HG03432 (cell line): ENCODE results near the gene HPSE.
"Not testable (repeated sequence)": the region's sequence is repeated elsewhere in the genome, so short reads cannot be mapped to it uniquely, and the experiment has no call there.

Experiments used
- ATAC-seq: cut with Tn5 transposase; IDR thresholded peaks from one replicate; pipeline ENCODE4 v1.9.1; 2021; ENCODE audit warnings: mild to moderate bottlenecking, moderate library complexity; ENCODE audit not compliant: unreplicated experiment

HPSE gene

DNA sequence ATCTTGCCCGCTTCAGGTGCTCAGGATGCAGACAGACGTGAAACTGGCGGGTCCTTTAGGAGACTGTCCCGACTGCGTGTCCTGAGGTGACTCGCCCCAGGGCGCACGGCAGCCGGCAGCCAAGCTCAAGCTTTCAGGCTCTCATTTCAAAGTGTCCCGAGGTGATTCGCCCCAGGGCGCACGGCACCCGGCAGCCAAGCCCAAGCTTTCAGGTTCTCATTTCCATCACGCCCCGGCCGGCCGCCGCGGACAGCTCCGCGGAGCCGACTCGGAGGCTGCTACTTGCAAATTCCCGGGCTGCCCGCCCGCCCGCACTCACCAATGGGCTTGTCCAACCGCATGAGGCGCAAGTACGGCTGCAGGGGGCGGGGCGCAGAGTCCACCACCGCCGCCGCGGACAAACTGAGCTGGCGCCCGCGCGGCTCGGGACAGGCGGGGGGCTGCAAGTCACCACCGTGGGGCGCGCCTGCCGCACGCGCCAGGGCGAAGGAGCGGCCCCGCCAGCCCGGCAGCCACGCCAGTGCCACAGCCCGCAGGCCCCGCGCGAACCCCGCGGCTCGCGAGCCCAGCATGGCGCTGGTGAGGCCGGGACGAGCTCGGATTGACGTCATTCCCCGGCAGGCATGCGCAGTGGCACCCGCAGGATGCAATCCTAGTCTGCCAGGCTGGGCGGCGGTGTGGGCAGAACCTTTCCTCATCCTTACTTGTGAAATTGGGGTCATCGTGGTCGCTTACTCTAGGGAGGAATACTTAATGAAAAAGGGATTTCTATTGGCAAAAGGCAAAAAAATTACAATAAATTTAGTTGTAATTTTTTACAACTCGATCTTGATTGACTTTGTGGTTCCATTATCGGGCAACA is 50.2 kb downstream of the HPSE start, which contains the start of gene COQ2:
COQ2 (minus strand) TSS at position 606 of the 862 bp plus-strand sequence; CDS start at position 572, 34 bp downstream.
- ATAC-seq: peak; percentile 90

DNA sequence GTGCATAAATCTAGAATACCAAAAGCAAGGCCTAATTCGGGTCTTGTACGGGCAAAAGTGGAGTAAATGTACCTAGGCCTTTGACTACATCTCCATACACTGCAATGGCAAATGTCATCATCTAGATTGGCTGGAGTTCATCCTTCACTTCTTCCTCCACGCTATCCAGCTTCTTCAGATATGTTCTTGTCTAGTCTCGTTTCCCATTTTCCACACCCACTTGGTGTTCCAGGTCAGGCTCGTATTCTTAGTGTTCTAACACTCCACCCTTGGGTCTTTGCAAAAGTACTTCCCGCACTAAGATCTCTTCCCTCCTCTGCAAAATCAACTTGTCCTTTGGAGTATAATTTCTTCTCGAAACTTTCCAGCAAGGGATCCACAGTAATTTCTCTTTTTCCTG is 51.5 kb downstream of the HPSE start:
- ATAC-seq: no peak

DNA sequence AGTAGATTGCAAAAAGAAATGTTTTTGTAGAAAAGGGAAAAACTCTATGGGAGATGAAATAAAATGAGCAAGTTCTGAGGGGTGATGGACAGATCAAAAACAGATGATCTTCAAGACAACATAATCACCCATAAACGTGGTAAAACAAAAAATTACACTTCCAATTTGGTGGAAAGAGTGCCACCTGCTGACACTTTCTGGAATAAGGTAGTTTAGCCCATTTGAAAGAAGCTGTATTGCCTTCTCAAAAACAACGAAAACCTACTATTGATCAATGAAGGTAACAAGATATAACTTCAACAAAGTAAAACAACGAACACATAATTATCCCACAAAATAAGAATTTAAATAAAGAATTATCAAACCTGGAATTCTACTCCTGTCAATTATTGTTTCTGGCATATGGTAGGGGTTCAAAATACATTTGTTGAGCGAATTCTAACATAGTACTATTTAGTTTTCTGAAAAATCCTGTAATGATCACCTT is 52.6 kb downstream of the HPSE start:
- no peak for ATAC-seq

DNA sequence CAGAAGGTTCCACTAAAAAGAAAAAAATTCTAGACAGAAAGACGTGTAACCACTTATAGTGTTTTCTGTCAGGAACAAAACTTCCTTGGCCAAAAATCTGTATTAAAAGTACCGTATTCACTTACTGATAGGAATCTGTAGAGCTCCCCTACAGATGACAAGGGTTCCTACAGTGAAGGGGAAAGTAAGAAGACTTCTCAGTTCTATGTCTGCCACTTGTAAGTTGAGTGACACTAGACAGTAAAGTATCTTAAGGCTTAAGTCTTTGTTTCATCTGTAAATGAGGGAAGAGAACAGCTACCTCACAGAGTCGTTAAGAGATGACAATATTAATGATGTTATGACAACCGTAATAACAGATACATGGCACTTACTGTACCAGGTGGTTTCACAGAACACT is 53.3 kb downstream of the HPSE start:
- no peak for ATAC-seq

DNA sequence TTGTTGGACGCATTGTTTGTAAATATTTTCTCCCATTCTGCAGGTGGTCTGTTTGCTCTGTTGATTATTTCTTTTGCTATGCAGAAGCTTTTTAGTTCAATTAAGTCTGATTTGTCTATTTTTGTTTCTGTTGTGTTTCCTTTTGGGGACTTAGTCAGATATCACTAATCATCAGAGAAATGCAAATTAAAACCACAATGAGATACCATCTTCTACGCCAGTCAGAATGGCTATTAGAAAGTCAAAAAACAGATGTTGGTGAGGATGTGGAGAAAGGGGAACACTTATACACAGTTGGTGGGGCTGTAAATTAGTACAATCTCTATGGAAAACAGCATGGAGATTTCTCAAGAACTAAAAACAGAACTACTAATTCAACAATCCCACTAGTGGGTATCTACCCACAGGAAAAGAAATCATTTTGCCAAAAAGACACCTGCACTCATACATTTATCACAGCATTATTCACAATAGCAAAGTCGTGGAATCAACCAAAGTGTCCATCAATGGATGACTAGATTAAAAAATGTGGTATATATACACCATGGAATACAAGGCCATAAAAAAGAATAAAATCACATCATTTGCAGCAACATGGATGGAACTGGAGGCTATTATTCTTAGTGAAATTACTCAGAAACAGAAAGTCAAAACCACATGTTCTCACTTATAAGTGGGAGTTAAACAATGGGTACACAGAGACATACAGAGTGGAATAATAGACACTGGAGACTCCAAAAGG is 58.2 kb downstream of the HPSE start:
- peak; percentile 77 for ATAC-seq

DNA sequence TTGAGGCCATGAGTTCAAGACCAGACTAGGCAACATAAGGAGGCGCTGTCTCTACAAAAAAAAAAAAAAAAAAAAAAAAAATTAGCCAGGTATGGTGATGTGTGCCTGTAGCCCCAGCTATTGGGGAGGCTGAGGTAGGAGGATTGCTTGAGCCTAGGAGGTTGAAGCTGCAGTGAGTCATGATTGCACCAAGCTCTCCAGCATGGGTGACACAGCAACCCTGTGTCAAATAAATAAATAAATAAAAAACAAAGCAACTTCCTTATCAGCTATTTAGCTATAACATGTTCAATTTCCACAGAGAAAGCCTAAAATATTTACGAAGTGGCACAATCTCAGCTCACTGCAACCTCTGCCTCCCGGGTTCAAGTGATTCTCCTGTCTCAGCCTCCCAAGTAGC is 60.7 kb downstream of the HPSE start:
- not testable (repeated sequence) for ATAC-seq

DNA sequence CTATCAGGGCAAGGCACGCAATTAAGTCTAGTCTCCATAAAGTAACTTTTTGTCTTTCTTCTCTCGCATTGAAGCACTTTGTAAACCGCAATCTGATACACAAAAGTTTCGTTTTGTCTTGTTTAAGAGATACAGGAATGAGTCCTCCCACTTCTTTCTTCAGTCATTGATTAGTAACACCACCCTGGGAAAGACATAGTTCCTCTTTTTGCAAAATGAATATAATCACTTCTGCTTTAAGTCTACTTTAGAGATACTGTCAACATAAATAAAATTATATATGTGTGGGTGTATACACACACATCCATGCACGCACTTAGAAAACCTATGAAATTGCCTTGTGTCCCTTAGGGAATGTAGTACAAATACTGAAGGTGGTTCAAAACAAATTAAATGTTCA is 61.7 kb downstream of the HPSE start:
- peak; percentile 89 for ATAC-seq

DNA sequence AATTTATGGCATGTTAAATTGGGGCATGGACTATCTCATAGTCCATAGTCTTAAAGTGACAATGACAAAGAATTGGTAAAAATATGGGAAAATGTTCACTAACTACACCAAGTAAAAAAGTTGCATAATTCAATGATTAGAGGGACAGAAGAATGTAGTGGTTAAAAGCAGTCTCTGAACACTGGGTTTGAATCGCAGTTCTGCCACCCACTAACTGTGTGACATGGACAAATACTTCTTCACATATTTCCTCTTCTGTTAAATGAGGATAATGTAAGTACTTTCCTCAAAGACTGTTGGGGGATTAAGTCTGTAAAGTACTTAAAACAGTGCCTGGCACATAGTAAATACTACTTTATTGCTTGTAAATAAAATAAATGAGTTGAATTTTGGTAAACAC is 65.4 kb downstream of the HPSE start:
- no peak for ATAC-seq

DNA sequence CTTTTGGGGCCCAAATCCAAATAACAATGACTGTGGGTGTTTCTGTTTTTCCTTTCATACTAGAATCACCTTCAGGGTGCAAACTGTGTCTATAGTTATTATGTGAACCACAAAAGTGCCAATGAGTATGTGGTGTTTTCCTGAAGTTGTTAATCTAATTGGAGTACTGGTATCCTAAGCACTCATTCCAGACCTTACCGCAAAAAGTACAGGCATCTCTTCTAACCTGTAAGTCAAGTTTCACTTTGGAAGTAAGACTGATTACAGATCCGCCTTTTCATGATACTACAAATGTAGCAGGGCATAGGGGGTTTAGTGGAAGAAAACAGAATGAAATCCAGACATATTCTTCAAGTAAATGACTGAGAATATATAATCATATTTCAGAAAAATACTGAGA is 66.2 kb downstream of the HPSE start:
- no peak for ATAC-seq

DNA sequence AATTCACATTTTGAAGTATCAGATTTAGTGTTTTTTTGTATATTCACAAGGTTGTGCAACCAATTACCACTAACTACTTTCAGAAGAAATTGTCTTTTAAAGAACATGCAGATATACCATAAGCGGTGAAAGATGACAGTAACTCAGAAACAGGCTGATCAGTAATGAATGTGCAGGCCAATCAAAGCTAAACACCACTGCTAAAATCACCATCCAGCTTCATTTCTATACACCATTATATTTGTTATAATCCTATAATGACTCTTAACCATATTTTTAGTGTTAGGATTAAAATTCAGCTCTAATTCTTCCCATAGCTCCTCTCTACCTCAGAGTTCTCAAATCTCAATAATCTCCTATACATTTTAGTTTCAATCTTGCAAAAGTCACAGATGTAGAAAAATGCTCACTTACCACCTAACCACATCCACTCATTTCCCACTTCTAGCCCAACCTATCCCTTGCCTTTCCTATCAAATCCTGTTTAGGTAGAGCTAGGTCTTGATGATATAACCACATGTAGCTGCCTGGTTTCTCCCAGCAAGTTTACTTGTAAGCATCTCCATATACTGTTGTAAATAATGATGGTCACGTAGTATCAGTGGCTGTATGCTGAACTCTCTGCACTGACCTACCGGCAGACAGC is 66.7 kb downstream of the HPSE start:
- no peak for ATAC-seq

DNA sequence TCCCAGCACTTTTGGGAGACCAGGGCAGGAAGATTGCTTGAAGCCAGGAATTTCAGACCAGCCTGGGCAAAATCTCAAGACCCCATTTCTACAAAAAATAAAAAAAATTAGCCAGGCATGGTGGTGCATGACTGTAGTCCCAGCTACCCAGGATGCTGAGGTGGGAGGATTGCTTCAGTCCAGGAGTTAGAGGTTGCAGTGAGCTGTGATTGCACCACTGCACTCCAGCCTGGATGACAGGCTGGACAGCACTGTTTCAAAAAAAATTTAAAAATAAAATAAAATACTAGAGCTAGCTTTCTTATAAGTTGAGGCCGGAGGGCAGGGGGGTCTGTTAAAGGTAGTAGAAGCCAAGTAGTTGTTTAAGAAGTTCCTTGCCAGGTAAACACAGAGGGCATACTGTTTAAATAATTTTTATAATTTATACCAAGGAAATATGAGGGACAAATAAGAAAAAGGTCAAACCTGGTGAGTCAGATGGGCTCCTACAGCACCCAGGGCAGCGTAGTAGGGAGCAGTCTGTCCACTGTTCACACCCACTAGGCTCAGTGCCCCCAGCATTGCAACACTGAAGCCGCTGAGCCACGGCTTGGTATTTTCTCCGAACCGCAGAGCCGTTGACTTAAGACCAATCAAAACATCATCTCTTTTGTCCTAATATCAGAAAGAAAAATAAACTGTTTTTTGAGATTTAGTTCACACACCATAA is 67.4 kb downstream of the HPSE start:
- no peak for ATAC-seq

DNA sequence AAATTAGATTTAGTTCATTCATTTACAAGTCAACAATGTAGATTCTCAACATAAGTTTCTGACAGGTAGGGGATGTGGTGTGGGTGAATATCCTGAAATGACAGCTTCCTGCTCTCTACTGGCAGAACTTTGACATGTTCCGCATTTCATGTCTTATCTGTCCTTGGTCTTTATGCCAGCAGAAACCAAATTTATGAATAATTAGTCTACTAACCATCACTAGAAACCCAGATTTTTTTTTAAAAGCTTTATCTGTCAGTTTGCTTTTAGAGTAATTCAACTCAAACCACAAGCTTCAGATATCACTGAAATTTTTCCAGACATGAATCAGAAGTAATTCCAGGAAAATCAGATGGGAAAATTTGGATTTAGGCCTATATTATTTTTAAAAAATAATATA is 68.0 kb downstream of the HPSE start:
- peak; percentile 63 for ATAC-seq

DNA sequence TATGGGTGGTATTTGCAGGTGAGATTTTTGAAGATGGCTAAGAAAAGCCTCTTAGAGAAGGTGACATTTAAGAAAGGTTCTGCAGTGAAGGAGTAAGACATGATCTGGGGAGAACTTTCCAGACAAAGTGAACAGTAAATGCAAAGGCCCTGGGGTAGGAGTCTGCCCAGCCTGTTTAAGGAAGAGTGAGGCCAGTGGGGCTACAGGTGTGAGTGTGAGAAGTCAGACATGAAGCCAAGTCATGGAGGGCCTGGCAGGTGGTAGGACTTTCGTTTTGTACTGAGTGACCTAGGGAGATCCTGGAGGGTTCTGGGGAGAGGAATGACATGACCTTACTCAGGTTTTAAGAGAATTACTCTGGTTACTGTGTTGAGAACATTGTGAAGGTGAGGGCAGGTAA is 71.5 kb downstream of the HPSE start:
- no peak for ATAC-seq

DNA sequence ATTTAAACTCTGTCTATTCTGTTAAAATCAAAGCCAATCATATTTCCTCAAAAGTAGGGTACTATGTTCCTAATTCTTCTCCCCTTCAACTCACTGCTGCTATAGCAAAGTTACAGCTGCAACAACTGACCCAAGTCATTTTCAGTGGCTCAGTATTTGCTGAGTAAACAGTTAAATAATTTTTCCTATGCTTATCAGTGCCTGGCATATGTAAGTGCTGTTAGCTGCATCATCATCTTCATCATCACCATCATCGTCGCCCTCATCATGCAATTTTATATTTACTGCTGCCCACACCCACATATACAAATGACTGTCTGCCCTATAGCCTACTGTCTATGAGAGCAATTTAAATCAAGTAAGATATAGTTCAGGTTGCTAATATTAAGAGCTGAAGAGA is 72.0 kb downstream of the HPSE start:
- no peak for ATAC-seq

DNA sequence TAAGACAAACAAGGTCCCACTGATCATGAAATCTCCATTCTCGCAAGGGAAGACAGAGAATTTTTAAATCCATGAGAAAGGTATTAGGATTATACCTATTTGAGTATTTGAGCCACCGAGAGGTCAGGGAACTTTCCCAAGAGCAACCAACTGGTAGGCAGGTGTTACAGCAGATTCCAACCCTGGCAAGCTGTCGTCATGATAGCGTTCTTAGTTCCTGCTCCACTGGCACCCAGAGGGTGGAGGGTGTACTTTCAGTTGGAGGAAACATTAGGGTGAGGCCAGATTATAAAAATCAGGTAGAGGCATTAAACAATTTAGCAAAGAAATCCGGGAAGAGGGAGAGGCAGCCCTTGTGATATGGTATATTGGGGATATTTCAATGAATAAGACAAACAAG is 73.3 kb downstream of the HPSE start:
- no peak for ATAC-seq

DNA sequence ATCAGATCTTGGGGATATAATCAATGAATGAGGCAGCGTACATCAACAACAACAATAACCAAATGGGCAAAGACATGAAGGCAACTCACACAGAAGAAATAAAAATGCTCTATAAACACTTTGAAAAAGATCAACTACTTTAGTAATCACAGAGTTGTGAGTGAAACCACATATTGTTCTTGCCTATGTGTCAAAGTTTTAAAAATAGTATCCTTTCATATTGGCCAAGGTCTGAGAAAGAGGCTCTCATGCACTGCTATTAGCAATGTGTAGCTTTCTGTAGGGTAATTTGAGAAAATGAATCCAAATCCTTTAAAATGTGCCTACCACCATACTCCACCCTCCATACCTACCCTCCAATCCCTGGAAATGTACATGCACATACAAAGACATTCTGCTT is 75.1 kb downstream of the HPSE start:
- no peak for ATAC-seq

DNA sequence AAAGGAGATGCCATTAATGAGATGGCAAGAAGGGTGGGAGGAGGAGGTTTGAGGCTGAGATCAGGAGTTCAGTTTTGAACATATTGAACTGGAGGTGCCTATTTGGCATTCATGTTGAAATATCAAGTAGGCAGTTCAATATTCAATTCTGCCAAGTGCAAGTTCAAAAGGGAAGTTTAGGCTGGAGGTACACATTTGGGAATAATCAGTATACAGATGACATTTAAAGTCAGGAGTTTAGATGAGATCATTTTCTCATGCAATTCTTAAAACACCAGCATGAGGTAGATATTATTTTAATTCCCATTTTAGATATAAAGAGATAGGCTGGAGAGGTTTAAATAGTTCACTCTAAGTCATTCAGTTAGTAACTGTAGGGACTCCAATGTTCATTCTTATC is 76.2 kb downstream of the HPSE start:
- no peak for ATAC-seq

DNA sequence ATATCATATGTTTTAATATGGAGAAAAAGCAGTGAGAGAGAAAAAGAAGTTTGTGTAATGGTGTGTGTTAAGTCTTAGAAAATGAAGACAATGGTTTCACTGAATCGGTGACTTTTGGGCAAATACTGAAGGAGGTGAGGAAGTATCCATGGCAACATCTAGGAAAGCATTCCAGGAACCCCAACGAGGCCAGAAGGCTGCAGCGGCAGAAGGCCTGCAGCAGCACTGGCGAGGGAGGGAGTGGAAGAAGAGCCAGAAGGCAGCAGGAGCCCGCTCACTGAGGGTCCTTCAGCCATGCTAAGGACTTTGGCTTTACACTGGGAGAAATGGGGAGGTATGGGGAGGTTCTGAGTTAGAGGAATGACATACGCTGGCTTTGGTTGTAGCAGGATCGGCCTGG is 76.8 kb downstream of the HPSE start:
- no peak for ATAC-seq

DNA sequence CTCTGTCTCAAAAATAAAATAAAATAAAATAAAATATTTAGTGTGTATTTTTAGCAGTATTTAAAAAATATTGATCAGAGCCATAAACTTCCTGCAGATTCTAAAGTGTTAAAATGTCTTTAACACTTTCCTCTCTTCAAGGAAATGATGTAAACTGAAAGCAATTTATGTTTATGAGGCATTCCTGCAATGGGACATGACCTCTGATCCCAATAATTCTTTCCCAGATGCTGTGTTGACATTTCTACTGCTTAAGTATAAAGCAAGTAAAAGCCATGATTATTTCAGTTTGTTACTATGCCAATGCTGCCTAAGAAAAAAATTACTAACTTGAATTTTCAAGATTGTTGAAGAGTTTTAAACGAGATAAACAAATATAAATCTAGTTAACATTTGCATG is 79.1 kb downstream of the HPSE start:
- ATAC-seq: no peak

DNA sequence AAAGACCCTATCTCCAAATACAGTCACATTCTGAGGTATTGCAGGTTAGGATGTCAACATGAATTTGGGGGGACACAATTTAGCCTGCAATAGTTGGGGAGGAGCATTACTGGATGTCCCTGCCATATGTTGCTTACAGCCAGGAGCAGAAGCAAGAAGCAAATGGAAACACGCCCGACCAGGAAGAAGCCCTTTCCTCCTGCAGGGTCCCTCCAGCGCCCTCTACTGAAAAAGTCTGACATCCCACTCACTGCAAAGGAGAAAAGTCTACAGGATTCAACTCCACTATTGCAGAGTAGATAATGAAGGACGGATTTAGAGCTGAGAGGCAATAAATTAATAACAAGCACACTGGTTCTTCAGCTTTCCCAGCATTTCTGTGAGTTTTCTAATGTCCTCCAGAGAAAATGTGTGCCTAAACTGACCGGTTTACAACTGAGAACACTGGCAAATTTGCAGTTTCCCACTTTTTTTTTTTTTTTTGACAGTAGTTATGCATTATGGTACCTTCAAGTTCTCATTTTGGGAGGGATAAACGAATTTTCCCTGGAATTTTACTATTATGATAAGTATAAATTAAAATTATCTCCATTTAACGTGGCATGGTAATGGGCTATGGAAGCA is 81.8 kb downstream of the HPSE start:
- ATAC-seq: peak; percentile 74

DNA sequence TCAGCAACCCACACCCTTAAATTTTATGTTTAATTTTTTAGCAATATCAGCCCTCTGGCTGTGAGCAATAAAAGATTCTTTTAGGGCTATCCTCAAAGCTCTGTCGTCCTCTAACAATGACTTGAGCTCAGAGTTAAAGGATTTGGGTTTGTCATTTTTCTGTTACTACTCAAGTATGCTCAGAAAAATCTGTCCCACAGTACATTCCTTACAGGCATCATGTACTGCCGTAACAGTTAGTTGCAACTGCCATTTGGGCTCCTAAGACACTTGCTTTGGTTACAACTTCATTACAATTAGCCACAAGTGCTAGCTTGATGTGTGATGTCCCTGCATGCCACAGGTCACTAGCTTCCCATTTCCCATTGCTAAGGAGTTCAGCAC is 83.2 kb downstream of the HPSE start:
- no peak for ATAC-seq
